Testis (tissue), 3 donors: ENCODE data around the gene MAPKBP1. TPM values are rescaled to one million over a fixed set of nuclear protein-coding genes. Genes with fewer than 3 reads are reported as not detected.

ENCODE experiments used
- DNase-seq: peaks from one replicate; pipeline ENCODE4 v3.0.0-alpha.2; 2019
- H3K27ac ChIP-seq, 2 donors: fragments of 200-600 bp; sonication (generic); one replicate each; pipeline ENCODE4 v1.5.1; 2019
- H3K27me3 ChIP-seq: fragments of 200-600 bp; sonication (generic); one replicate; pipeline ENCODE4 v1.5.1; 2019
- H3K36me3 ChIP-seq: fragments of 200-600 bp; sonication (generic); one replicate; pipeline ENCODE4 v1.5.1; 2017; ENCODE audit warnings: low read depth; ENCODE audit errors: missing control alignments
- H3K4me1 ChIP-seq: fragments of 200-600 bp; sonication (generic); one replicate; pipeline ENCODE4 v1.5.1; 2019
- H3K4me3 ChIP-seq, 2 donors: fragments of 200-600 bp; sonication (generic); one replicate each; pipeline ENCODE4 v1.5.1; 2017 to 2019
- H3K9me3 ChIP-seq: fragments of 200-600 bp; sonication (generic); one replicate; pipeline ENCODE4 v1.5.1; 2017
- CTCF ChIP-seq, 3 experiments: fragments of 450-650 bp in 2 of 3; fragments of 200-600 bp in 1 of 3; sonication (generic) in 1 of 3; IDR thresholded peaks; one replicate each; pipeline ENCODE4 v1.5.1; 2016 to 2019; ENCODE audit warnings: antibody characterized with exemption in 3 of 3, mild to moderate bottlenecking in 2 of 3, moderate library complexity in 1 of 3
- POLR2A ChIP-seq: fragments of 450-650 bp; IDR thresholded peaks from one replicate; pipeline ENCODE4 v1.6.1; 2017; ENCODE audit warnings: antibody characterized with exemption, mild to moderate bottlenecking, moderate library complexity
- WGBS, 2 donors: methylation state at CpG; one replicate each; pipeline ENCODE4 v1.1.5; 2018; 5-methylcytosine and 5-hydroxymethylcytosine counted together
- intact Hi-C: fragments of 100-400 bp; cut with DNase I; formaldehyde crosslinking; loops from one replicate; pipeline ENCODE4 v1.15.1; 2023; ENCODE audit warnings: low total_unique reads
- polyA plus RNA-seq: library from polyadenylated mRNA; stranded (reverse); fragments of 350-450 nt; fragmentation: Illumina TruSeq; extraction: RNeasy Lipid Tissue Mini Kit (QIAGEN cat#74804); gene quantifications from one replicate; pipeline ENCODE4 v1.2.3, GENCODE V29; 2014; ENCODE audit warnings: low read depth, low replicate concordance; ENCODE audit not compliant: insufficient read depth
- total RNA-seq, 2 donors: library from RNA; depleted of rRNA; stranded (reverse); fragments of >200 nt; gene quantifications; one replicate each; pipeline ENCODE4 v1.2.3, GENCODE V29; 2016

MAPKBP1 gene
- total and polyA plus RNA-seq, 3 donors from 2014 or later, result 76.2 to 159 (median 156) TPM

GRCh38 chr15:41756198-41756597, 18.1 kb upstream of the MAPKBP1 start:
- no peak for DNase-seq
- 82 to 85% methylated on average over 2 of the region's 2 CpGs for WGBS, 2 donors
- intact Hi-C loops, result no loop called here
- no peak overlapping the region for H3K27ac ChIP-seq
- no peak overlapping the region for H3K4me3 ChIP-seq
- H3K4me1 ChIP-seq, result no peaks in the 10 kb centered on the region
- H3K9me3 ChIP-seq, result no peaks in the 10 kb centered on the region
- no peaks in the 10 kb centered on the region for H3K36me3 ChIP-seq
- H3K27me3 ChIP-seq, result no peaks in the 10 kb centered on the region
- TF ChIP-seq CTCF (IDR thresholded peaks at IDR 0.05) (no peak), POLR2A (no peak)

GRCh38 chr15:41772720-41773331, 1.5 kb upstream of the MAPKBP1 start:
- WGBS, 2 donors, result 55 to 58% methylated on average over 8 of the region's 8 CpGs
- no peak overlapping the region for H3K4me3 ChIP-seq
- no peaks in the 10 kb centered on the region for H3K36me3 ChIP-seq
- no peaks in the 10 kb centered on the region for H3K9me3 ChIP-seq
- TF ChIP-seq CTCF (IDR thresholded peaks at IDR 0.05) (peak; percentile 53 to 81 (median 54)), POLR2A (no peak)
- peak; percentile 66 for DNase-seq
- intact Hi-C loops, result loop anchor here (5.0 kb wide), 1 partner anchor 39 kb away; no protein-coding TSS in a partner anchor
- H3K27ac ChIP-seq, result peak overlapping the region; percentile 85 to 87
- no peaks in the 10 kb centered on the region for H3K27me3 ChIP-seq
- H3K4me1 ChIP-seq, result peaks cover 37% of the 10 kb centered on the region

- no peaks in the 10 kb centered on the region for H3K27me3 ChIP-seq
- no peak for TF ChIP-seq POLR2A
- TF ChIP-seq CTCF (IDR thresholded peaks at IDR 0.05), result no peak
- H3K27ac ChIP-seq, result peak overlapping the region; percentile 85 to 87
- no peaks in the 10 kb centered on the region for H3K36me3 ChIP-seq
- DNase-seq, result no peak
- intact Hi-C loops, result loop anchor here (5.0 kb wide), 1 partner anchor 39 kb away; no protein-coding TSS in a partner anchor
- H3K4me3 ChIP-seq, result peak overlapping the region in 1 of 2 donors; percentile 92
- H3K4me1 ChIP-seq, result peaks cover 42% of the 10 kb centered on the region
- 14 to 17% methylated on average over 5 of the region's 5 CpGs for WGBS, 2 donors
- no peaks in the 10 kb centered on the region for H3K9me3 ChIP-seq
These were observed 954 bp upstream of the MAPKBP1 start for GRCh38 chr15:41773332-41773728.

- peaks cover 45% of the 10 kb centered on the region for H3K4me1 ChIP-seq
- peak overlapping the region; percentile 79 to 92 for H3K4me3 ChIP-seq
- H3K27me3 ChIP-seq, result no peaks in the 10 kb centered on the region
- intact Hi-C loops, result loop anchor here (5.0 kb wide), 1 partner anchor 39 kb away; no protein-coding TSS in a partner anchor
- H3K27ac ChIP-seq, result peak overlapping the region; percentile 85 to 87
- H3K9me3 ChIP-seq, result no peaks in the 10 kb centered on the region
- DNase-seq, result no peak
- no peaks in the 10 kb centered on the region for H3K36me3 ChIP-seq
- WGBS, 2 donors, result 1 to 2% methylated on average over 7 of the region's 7 CpGs
- TF ChIP-seq CTCF (IDR thresholded peaks at IDR 0.05) (no peak), POLR2A (no peak)
These were observed 589 bp upstream of the MAPKBP1 start for GRCh38 chr15:41773729-41774061.
